Lower lobe of right lung (tissue), 2 donors: Measurements from ENCODE around the gene CORIN. TPM values are rescaled to one million over a fixed set of nuclear protein-coding genes. Genes with fewer than 3 reads are reported as not detected.

Experiments used
- ATAC-seq, 2 donors: fragments of 200-7000 bp; cut with Tn5 transposase; one replicate each; pipeline ENCODE4 v1.9.1; 2020 to 2022; ENCODE audit warnings: mild to moderate bottlenecking in 2 of 2, moderate library complexity in 2 of 2
- DNase-seq: peaks from one replicate; pipeline ENCODE4 v3.0.0-alpha.2; 2020
- H3K27ac ChIP-seq: fragments of 200-600 bp; one replicate; pipeline ENCODE4 v1.8.0; 2022
- H3K27me3 ChIP-seq: fragments of 200-600 bp; one replicate; pipeline ENCODE4 v1.8.0; 2022; ENCODE audit warnings: low read depth
- H3K36me3 ChIP-seq: fragments of 200-600 bp; one replicate; pipeline ENCODE4 v1.8.0; 2022; ENCODE audit warnings: mild to moderate bottlenecking
- H3K4me1 ChIP-seq: fragments of 200-600 bp; one replicate; pipeline ENCODE4 v1.8.0; 2022
- H3K4me3 ChIP-seq: fragments of 200-600 bp; one replicate; pipeline ENCODE4 v1.8.0; 2022; ENCODE audit warnings: mild to moderate bottlenecking
- H3K9me3 ChIP-seq: fragments of 200-600 bp; one replicate; pipeline ENCODE4 v1.8.0; 2022
- intact Hi-C: fragments of 100-400 bp; cut with DNase I; formaldehyde crosslinking; loops from one replicate; pipeline ENCODE4 v1.11.0; 2022
- total RNA-seq: library from RNA; stranded (reverse); fragmentation: NEBNext Ultra II Directional; extraction: Animal tissue kit (Norgen Biotek cat#: 25700); gene quantifications from one replicate; pipeline ENCODE4 v1.2.1, GENCODE V29; 2021
- TF ChIP-seq, protein P1 (sequence below): fragments of 200-600 bp; IDR thresholded peaks from one replicate; pipeline ENCODE4 v1.8.0; 2022; ENCODE audit warnings: antibody characterized with exemption, mild to moderate bottlenecking
- donor health status: DM: no; HTN: yes; CAD: no; lungs with severe emphysema.

CORIN gene
- total RNA-seq, 1 donor from 2014 or later = 3.9 TPM

DNA sequence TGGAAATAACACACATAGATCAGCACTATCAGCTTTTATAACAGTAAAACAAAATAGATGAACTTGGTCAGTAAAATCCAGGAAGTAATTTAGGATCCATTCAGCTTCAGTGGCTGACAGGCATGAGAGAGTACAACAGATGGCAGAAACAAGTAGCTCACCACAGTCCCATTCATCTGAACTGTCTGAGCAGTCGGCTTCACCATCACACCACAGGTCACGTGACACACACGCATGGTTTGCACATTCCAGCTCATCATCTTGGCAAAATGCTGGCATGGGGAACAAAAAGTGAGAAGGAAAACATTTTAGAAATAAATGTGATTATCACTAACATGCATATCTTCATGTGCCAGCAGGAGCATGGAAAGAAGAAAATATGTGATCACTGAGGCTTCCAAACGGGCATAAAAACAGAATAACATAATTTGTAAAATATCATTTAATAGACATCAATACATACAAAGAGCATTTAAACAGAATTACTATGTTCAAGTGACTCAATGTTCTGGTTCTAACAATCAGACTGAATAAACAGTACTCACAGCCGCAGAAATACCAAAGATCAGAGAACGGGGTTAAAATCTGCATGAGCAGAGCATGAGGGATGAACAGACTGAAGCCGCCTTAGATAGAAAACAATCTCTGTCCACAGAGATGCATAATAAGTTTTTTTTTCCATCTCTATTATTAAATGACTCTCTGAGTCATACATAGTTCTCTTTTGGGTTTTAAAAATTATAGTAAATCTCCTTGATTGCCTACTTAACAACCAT is 194.7 kb downstream of the CORIN start:
- intact Hi-C loops = no loop called here
- Histone ChIP-seq H3K9me3 (no peaks in the 10 kb centered on the region), H3K4me3 (no peak overlapping the region), H3K27me3 (no peaks in the 10 kb centered on the region), H3K36me3 (no peaks in the 10 kb centered on the region), H3K4me1 (no peaks in the 10 kb centered on the region), H3K27ac (no peak overlapping the region)
- DNase-seq (no peak), ATAC-seq (no peak)
- TF ChIP-seq, protein P1, sequence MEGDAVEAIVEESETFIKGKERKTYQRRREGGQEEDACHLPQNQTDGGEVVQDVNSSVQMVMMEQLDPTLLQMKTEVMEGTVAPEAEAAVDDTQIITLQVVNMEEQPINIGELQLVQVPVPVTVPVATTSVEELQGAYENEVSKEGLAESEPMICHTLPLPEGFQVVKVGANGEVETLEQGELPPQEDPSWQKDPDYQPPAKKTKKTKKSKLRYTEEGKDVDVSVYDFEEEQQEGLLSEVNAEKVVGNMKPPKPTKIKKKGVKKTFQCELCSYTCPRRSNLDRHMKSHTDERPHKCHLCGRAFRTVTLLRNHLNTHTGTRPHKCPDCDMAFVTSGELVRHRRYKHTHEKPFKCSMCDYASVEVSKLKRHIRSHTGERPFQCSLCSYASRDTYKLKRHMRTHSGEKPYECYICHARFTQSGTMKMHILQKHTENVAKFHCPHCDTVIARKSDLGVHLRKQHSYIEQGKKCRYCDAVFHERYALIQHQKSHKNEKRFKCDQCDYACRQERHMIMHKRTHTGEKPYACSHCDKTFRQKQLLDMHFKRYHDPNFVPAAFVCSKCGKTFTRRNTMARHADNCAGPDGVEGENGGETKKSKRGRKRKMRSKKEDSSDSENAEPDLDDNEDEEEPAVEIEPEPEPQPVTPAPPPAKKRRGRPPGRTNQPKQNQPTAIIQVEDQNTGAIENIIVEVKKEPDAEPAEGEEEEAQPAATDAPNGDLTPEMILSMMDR = no peak

- intact Hi-C loops = no loop called here
- H3K27me3 ChIP-seq = no peaks in the 10 kb centered on the region
- no peaks in the 10 kb centered on the region for H3K36me3 ChIP-seq
- no peak overlapping the region for H3K27ac ChIP-seq
- no peaks in the 10 kb centered on the region for H3K4me1 ChIP-seq
- DNase-seq = no peak
- no peak overlapping the region for H3K4me3 ChIP-seq
- ATAC-seq = no peak
- TF ChIP-seq, protein P1 = no peak
- no peaks in the 10 kb centered on the region for H3K9me3 ChIP-seq
Measured at GRCh38 chr4:47642191-47642830, 195.6 kb downstream of the CORIN start.

DNA sequence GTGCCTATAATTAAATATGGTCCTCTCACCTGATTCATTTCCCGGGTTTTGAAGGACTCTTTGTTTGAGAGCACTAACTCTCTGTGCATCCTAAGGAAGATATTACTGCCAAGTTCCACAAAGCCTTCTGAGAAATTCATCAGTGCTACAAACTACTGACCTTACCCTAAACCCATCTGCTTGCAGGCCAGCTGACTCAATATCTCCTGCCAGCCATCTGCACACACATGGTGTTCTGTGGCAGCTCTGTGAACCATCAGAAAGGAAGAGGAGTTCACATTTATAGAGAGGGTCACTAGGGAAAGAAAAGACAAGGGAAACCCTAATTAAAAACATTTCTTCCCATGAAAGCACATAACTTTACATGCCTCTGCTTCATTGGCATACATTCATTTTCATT is 196.1 kb downstream of the CORIN start:
- intact Hi-C loops = no loop called here
- Histone ChIP-seq H3K4me1 (no peaks in the 10 kb centered on the region), H3K4me3 (no peak overlapping the region), H3K36me3 (no peaks in the 10 kb centered on the region), H3K9me3 (no peaks in the 10 kb centered on the region), H3K27ac (no peak overlapping the region), H3K27me3 (no peaks in the 10 kb centered on the region)
- DNase-seq = no peak
- TF ChIP-seq, protein P1 = no peak
- ATAC-seq = no peak

DNA sequence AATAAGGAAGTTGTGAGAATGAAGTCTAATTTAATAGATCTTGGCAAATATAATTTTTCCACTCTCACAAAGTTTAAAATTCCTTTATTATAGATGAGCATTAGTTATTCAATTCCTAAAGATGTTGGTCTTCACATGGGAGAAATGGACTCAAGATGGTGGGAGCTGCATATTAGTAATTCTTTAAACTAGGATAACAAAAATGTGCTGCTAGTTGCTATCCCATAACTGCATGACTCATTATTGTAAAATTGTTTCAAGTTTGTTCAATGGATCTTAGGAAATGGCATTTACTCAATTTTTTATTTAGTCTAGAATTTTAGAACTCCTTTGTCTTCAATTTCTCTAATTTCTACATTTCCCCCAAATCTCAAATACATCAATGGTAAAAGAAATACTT is 197.0 kb downstream of the CORIN start:
- no peaks in the 10 kb centered on the region for H3K27me3 ChIP-seq
- H3K4me3 ChIP-seq = no peak overlapping the region
- no peak overlapping the region for H3K27ac ChIP-seq
- no peaks in the 10 kb centered on the region for H3K9me3 ChIP-seq
- H3K36me3 ChIP-seq = no peaks in the 10 kb centered on the region
- intact Hi-C loops = no loop called here
- TF ChIP-seq, protein P1 = no peak
- no peaks in the 10 kb centered on the region for H3K4me1 ChIP-seq
- ATAC-seq (no peak), DNase-seq (no peak)

GRCh38 chr4:47639531-47639930 is 198.3 kb downstream of the CORIN start:
- no peak for ATAC-seq
- no peak overlapping the region for H3K27ac ChIP-seq
- no peaks in the 10 kb centered on the region for H3K4me1 ChIP-seq
- no peak overlapping the region for H3K4me3 ChIP-seq
- TF ChIP-seq, protein P1 = no peak
- DNase-seq = no peak
- intact Hi-C loops = no loop called here
- no peaks in the 10 kb centered on the region for H3K36me3 ChIP-seq
- no peaks in the 10 kb centered on the region for H3K9me3 ChIP-seq
- H3K27me3 ChIP-seq = no peaks in the 10 kb centered on the region
